Stimulated activated CD4-positive, alpha-beta T cell treated with anti-CD3 and anti-CD28 coated beads, Interleukin-1b, Interleukin-23, amount 100 ng/mL, for 48 hours (primary cell): ENCODE results near the gene IER2.
"Not testable (repeated sequence)": the region's sequence is repeated elsewhere in the genome, so short reads cannot be mapped to it uniquely, and the experiment has no call there.

Experiments
- DNase-seq: peaks from one replicate; pipeline ENCODE4 v3.0.0-alpha.2; 2020

Gene IER2

DNA sequence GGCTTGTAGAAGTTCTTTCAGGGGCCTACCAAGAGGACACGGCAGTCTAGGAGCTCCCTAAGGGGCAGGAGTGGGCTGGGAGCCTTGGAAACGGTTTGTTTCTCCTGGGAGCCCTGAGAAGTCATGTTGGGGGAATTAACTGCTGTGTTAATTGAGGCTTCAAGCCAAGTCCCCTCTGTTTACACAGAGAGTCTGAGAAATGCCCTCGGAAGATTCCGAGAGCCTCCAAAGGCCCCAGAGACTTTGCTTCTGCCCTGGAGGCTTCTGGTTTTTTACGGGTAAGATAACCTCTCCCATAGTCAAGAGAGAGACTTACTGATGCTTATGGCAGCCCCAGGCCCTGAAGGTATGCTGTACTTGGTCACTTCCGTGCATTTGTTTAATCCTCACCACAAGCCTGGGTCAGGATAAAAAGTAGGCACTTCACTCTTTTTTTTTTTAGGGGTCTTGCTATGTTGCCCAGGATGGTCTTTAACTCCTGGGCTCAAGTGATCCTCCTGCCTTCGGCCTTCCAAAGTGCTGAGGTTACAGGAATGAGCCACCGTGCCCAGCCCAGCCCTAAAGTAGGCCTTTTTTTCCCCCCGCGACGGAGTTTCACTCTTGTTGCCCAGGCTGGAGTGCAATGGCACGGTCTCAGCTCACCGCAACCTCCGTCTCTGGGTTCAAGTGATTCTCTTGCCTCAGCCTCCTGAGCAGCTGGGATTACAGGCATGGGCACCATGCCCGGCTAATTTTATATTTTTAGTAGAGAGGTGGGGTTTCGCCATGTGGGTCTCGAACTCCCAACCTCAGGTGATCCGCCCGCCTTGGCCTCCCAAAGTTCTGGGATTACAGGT lies 15.2 kb downstream of the IER2 start:
- DNase-seq, result no peak

DNA sequence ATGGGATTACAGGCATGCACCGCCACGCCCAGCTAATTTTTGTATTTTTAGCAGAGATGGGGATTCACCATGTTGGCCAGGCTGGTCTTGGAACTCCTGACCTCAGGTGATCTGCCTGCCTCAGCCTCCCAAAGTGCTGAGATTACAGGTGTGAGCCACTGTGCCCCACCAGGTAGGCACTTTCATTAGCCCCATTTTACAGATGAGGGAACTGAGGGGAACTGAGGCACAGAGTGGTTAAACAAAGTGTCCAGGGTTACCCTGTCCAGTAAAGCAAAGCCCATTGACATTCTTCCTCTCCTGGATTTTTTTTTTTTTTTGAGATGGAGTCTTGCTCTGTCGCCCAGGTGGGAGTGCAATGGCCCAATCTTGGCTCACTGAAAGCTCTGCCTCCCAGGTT lies 15.9 kb downstream of the IER2 start:
- DNase-seq, result not testable (repeated sequence)

DNA sequence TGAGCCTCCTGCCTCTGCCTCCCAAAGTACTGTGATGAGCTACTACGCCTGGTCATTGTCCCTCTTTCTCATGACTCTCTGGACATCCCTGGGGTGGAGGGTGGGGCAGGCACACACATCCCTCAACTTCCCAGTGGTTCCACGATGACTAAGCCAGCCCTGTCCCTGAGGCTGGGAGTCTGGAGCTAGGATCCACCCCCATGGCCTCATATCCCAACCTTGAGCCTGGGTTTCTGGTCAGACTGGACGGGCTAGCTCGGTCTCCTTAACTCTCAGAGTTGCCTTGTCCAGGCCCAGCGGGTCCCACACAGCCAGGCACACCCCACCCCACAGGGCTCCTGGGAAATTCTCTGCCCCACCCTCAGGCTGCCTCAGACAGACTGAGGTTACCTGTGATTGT lies 19.6 kb downstream of the IER2 start:
- no peak for DNase-seq

DNA sequence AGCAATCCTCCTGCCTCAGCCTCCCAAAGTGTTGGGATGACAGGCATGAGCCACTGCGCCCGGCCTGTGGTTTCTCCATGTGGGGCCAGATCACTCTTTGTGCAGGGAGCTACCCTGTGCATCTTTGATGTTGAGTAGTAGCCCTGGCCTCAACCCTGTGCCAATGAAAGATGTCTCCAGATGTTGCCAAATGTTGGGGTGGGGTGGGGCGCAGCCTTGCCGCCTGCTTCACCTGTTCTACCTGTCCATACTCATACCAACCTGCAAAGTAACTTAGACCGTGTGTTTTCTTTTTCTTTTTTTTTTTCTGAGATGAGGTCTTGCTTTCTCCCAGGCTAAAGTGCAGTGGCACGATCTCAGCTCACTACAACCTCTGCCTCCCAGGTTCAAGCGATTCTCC lies 20.9 kb downstream of the IER2 start:
- no peak for DNase-seq

DNA sequence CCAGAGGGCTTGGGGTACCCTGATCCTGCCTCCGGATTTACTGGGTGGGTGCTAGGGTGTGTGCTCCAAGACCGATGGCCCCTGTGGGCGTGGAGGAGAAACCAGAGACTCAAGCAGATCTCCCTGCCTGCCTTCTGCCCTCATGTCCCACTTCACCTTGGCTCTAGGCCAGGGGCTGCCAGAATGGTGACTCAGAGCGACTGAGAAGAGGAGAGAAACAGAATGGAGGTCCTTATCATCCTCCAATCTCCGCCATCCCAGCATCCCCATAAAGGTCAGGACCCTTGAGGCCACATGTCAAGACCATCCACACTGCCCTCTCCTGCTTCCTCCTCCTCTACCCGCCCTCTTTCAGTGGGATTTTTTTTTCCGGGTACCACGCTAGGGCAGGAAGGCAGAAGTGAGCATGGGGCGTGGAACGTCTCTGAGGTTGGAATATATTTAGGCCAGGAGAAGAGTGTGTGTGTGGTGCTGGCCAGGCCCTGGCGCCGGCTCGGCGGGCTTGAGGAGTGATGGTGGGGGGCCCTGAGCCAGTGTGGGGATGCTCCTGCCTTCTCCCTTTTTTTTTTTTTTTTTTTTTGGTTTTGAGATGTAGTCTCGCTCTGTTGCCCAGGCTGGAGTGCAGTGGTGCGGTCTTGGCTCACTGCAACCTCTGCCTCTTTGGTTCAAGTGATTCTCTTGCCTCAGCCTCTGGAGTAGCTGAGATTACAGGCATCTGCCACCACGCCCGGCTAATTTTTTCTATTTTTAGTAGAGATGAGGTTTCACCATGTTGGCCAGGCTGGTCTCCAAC lies 22.3 kb downstream of the IER2 start:
- DNase-seq, result peak; percentile 87

DNA sequence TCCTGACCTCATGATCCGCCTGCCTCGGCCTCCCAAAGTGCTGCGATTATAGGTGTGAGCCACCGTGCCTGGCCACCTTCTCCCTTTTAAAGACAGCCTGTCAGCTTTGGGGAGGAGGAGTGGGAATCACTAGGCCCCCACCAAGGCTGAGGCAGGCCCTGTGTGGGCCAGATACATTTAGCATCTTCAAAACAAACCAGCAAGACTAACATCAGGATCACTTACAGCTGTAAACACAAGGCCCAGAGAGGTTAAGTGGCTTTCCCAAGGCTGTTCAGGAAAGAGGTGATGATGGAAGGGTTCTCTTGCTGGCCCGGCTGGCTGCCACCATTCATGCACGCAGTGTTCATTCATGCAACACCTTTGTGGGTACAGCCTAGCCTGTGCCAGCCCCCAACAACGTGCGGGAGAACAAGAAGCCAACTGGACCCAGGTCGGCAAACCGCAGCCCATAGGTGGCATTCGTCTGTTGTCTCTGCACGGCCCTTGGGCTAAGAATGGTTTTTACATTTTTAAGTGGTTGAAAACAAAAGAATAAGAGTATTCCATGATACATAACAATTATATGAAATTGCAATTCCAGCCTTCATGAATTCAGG lies 23.0 kb downstream of the IER2 start:
- no peak for DNase-seq

DNA sequence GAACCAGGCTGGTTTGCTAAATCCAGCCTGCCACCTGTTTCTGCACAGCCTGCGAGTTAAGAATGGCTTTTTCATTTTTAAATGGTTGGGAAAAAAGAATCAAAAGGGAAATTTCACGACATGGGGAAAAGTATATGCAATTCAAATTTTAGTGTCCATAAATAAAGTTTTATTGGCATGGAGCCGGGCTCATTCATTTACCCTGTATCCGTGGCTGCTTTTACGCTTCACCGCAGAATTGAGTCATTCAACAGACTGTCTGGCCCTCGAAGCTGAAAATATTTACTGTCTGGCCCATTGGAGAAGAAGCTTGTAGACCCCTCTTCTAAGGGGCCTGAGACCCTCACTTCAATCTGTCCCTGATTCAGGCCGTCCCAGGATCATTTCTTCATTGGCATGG lies 26.1 kb downstream of the IER2 start:
- no peak for DNase-seq

DNA sequence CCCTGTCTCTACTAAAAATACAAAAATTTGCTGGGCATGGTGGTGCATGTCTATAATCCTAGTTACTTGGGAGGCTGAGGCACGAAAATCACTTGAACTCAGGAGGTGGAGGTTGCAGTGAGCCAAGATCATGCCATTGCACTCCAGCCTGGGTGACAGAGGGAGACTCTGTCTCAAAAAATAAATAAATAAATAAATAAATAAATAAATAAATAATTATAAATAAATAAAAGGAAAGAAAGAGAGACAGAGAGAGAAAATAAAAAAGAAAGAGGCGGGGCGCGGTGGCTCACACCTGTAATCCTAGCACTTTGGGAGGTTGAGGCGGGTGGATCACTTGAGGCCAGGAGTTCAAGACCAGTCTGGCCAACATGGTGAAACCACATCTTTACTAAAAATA lies 27.4 kb downstream of the IER2 start:
- not testable (repeated sequence) for DNase-seq

DNA sequence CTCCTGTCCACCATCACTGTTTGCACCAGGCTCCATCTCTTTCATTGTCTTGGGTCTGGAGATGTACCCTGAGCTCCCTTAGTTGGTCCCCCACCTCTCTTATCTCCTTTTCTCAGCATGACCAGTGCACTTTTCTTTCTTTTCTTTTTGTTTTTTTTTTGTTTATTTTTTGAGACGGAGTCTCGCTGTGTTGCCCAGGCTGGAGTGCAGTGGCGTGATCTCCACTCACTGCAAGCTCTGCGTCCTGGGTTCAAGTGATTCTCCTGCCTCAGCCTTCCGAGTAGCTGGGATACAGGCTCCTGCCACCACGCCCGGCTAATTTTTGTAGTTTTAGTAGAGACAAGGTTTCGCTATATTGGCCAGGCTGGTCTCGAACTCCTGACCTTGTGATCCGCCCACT lies 28.1 kb downstream of the IER2 start:
- DNase-seq, result not testable (repeated sequence)

DNA sequence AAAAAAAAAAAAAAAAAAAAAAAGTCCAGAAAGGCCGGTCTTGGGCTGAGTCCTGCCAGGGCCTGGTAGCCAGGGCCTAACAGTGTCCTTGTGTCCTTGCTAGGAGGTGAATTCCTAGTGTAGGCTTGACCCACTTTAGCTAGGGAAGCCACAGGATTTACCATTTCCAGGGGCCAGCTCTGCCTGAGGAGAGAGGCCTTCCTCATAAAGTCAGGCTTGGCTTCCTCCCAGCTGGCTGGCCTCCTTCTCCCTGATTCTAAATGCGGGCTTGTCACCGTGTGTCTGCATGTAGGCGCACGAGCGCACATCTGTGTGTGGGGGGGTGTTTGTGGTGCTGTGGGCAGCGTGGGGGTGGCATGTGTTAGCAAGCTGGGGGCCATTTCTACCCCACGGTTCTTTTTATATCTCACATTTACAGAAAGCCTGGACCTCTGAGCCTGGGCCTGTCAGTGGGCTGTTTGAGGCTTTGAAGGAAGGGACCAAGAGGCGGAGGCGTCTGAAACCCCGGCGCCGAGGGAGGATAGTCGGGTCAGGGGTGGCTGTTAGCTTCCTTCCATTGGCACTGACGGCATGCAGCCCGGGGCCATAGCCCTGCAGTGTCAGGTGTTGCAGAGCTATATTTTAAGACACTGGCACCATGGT lies 31.7 kb downstream of the IER2 start:
- DNase-seq, result no peak

DNA sequence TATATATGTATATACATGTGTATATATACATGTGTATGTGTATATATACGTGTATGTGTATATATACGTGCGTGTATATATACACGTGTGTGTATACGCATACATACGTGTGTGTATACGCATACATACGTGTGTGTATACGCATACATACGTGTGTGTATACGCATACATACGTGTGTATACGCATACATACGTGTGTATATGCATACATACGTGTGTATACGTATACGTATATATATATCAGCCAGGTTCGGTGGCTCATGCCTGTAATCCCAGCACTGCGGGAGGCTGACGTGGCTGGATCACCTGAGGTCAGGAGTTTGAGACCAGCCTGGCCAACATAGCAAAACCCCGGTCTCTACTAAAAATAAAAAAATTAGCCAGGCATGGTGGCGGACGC lies 34.7 kb downstream of the IER2 start:
- DNase-seq, result not testable (repeated sequence)

DNA sequence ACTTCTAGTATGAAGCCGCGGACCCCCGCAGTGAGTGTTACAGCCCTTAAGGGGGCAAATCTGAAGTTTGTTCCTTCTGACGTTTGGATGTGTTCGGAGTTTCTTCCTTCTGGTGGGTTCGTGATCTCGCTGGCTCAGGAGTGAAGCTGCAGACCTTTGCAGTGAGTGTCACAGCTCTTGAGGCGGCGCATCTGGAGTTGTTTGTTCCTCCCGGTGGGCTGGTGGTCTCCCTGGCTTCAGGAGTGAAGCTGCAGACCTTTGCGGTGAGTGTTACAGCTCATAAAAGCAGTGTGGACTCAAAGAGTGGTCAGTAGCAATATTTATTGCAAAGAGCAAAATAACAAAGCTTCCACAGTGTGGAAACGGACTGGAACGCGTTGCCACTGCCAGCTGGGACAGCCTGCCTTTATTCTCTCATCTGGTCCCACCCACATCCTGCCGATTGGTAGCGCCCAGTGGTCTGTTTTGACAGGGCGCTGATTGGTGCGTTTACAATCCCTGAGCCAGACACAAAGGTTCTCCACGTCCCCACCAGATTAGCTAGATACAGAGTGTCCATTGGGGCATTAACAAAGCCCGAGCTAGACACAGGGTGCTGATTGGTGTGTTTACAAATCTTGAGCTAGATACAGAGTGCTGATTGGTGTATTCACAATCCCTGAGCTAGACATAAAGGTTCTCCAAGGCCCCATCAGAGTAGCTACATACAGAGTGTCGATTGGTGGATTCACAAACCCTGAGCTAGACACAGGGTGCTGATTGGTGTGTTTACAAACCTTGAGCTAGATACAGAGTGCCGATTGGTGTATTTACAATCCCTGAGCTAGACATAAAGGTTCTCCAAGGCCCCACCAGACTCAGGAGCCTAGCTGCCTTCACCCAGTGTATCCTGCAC lies 35.8 kb downstream of the IER2 start:
- not testable (repeated sequence) for DNase-seq

DNA sequence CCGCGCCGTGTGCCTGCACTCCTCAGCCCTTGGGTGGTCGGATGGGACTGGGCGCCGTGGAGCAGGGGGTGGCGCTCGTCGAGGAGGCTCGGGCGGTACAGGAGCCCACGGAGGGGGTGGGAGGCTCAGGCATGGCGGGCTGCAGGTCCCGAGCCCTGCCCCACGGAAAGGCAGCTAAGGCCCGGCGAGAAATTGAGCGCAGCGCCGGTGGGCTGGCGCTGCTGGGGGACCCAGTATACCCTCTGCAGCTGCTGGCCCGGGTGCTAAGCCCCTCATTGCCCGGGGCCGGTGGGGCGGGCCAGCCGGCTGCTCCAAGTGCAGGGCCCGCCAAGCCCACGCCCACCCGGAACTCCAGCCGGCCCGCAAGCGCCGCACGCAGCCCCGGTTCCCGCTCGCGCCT lies 36.5 kb downstream of the IER2 start:
- DNase-seq, result not testable (repeated sequence)

DNA sequence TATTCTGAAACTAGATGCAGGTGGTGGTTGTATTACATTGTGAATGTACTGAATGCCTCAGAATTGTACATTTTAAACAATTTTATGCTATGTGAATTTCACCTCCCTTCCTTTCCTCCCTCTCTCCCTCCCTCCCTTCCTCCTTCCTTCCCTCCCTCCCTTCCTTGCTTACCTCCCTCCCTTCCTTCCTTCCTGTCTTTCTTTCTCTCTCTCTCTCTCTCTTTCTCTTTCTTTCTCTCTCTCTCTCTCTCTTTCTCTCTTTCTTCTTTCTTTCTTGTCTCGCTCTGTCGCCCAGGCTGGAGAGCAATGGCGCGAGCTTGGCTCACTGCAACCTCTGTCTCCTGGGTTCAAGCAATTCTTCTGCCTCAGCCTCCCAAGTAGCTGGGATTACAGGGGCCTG lies 37.2 kb downstream of the IER2 start:
- no peak for DNase-seq

DNA sequence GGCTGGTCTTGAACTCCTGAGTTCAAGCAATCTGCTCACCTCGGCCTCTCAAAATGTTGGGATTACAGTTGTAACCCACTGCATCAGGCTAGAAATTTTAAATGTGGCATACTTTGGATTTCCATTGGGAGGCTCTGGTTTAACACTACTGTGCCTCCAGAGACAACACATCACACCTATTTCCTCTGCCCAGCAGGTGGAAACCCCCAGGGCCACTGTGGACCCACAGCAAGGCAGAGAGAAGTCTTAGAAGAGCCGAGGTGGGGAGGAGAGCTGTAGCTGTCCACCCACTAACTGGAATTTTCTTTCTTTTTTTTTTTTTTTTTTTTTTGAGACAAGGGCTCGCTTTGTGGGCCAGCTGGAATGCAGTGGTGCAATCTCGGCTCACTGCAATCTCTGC lies 39.4 kb downstream of the IER2 start:
- no peak for DNase-seq

DNA sequence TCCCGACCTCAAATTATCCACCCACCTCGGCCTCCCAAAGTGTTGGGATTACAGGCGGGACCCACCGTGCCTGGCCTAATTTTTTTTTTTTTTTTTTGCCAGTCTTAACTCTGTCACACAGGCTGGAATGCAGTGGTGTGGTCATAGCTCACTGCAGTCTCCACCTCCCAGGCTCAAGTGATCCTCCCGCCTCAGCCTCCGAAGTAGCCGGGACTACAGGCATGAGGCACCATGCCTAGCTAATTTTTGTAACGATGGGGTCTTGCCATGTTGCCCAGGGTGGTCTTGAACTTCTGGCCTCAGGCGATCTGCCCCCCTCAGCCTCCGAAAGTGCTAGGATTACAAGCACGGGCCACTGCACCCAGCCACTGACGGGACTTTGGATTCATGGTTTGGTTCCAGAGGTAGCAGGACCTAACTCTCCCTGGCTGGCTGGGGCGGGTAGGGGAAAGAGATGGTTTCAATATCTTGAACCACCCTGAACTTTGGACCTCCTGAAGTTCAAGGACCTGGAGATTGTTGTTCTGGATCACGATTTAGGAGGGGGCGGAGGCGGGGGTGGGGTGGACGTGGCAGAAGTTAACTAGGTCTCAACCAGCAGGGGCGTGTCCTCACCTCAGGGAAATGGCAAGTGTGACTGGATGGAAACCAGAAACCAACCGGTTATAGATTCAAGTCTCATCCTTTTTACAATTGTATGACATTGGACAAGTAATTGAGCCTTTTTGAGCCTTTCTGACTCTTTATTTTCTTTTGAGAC lies 40.8 kb downstream of the IER2 start:
- peak; percentile 44 for DNase-seq

DNA sequence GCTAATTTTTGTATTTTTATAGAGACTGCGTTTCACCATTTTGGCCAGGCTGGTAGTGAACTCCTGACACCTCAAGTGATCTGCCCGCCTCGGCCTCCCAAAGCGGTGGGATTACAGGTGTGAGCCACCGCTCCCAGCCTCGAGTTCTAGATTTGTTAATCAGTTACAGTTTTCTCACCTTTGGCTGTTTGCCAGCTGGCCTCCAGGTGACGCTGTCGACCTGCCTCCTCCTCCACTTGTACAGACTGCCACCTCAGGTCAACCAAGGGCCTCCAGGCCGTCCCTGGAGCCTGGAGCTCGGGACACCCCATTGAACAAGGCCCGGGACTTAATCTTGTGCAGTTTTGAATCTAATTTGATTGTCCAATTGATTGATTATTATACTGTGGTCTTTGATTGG lies 45.5 kb downstream of the IER2 start:
- DNase-seq, result peak; percentile 60

DNA sequence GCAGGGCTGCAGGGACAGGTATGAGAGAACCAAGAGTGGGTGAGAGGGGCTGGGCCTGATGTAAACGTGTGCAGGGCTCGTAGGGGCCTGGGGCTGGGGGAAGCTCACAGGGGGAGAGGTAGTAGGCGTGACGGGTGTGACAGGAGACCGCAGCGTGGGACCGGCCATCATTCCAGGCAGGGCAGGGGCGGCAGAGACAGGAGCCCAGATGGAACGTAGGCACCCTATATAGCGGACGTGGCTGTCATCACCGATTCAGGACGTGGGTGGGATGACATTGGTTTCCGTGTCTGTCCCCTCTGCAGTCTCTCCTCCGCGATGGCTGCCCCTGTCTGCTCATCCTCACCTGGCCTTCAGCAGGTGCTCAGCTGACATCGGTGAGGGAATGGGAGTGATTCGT lies 48.4 kb downstream of the IER2 start:
- DNase-seq, result no peak

DNA sequence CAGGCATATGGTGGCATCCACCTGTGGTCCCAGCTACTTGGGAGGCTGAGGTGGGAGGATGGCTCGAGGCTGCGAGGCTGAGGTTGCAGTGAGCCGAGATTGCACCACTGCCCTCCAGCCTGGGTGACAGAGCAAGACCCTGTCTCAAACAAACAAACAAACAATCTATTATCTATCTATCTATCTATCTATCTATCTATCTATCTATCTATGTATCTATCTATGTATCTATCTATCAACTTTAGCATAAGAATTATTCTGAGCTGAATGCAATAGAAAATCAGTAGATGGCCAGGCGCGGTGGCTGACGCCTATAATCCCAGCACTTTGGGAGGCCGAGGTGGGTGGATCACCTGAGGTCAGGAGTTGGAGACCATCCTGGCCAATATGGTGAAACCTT lies 51.9 kb downstream of the IER2 start:
- DNase-seq, result not testable (repeated sequence)
